ACC112 (cell line): ENCODE data around the gene FANCC.

Source experiments
- H2AFZ ChIP-seq: fragments of 200-600 bp; sonication (generic); one replicate; pipeline ENCODE4 v1.6.0; 2017; ENCODE audit warnings: antibody characterized with exemption, low read length; ENCODE audit not compliant: unreplicated experiment
- H3K27ac ChIP-seq: fragments of 200-600 bp; sonication (generic); 2 replicates; pipeline ENCODE4 v1.5.1; 2014; ENCODE audit warnings: low read depth, mild to moderate bottlenecking, antibody characterized with exemption, low read length, moderate library complexity
- H3K27me3 ChIP-seq: fragments of 200-600 bp; sonication (generic); 2 replicates; pipeline ENCODE4 v1.6.1; 2014; ENCODE audit warnings: mild to moderate bottlenecking, antibody characterized with exemption, low read length, moderate library complexity, mixed read lengths; ENCODE audit not compliant: insufficient read depth
- H3K36me3 ChIP-seq: fragments of 200-600 bp; sonication (generic); 2 replicates; pipeline ENCODE4 v1.6.1; 2016; ENCODE audit warnings: mild to moderate bottlenecking, antibody characterized with exemption, low read length, moderate library complexity, mixed read lengths; ENCODE audit not compliant: insufficient read depth
- H3K4me1 ChIP-seq: fragments of 200-600 bp; sonication (generic); one replicate; pipeline ENCODE4 v1.6.1; 2016; ENCODE audit warnings: low read length, mixed read lengths; ENCODE audit not compliant: insufficient read depth, unreplicated experiment, control insufficient read depth
- H3K4me3 ChIP-seq: fragments of 200-600 bp; sonication (generic); 2 replicates; pipeline ENCODE4 v1.5.1; 2014; ENCODE audit warnings: mild to moderate bottlenecking, low read depth, low read length
- H3K79me2 ChIP-seq: fragments of 200-600 bp; sonication (generic); one replicate; pipeline ENCODE4 v1.6.0; 2016; ENCODE audit warnings: low read length; ENCODE audit not compliant: control insufficient read depth, unreplicated experiment, insufficient read depth

FANCC gene

DNA sequence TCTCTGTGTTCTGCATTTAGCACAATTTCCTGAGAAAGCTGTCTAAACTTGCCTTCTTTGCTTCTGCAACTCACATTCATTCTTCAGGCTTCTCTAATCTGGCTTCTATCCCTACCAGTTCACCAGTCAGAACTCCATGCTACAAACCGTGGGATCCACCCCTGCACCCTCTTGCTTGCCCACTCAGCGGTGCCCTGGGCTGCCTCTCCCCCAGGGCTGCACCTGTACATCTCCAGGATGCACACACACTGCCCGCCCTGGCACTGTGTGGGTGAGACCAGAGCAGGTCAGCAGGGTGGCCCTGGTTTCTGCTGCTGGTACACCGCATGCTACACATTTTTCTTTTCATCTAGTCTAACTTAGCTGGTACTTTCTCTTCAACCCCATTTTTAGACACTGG lies 127.1 kb downstream of the FANCC start:
- Histone ChIP-seq H3K79me2 (no peaks in the 10 kb centered on the region), H3K4me1 (peaks cover 14% of the 10 kb centered on the region), H2AFZ (no peak overlapping the region), H3K27ac (no peak overlapping the region), H3K4me3 (no peak overlapping the region), H3K27me3 (no peaks in the 10 kb centered on the region), H3K36me3 (peaks cover 2% of the 10 kb centered on the region; the same call in 1 of the 2 replicates)

DNA sequence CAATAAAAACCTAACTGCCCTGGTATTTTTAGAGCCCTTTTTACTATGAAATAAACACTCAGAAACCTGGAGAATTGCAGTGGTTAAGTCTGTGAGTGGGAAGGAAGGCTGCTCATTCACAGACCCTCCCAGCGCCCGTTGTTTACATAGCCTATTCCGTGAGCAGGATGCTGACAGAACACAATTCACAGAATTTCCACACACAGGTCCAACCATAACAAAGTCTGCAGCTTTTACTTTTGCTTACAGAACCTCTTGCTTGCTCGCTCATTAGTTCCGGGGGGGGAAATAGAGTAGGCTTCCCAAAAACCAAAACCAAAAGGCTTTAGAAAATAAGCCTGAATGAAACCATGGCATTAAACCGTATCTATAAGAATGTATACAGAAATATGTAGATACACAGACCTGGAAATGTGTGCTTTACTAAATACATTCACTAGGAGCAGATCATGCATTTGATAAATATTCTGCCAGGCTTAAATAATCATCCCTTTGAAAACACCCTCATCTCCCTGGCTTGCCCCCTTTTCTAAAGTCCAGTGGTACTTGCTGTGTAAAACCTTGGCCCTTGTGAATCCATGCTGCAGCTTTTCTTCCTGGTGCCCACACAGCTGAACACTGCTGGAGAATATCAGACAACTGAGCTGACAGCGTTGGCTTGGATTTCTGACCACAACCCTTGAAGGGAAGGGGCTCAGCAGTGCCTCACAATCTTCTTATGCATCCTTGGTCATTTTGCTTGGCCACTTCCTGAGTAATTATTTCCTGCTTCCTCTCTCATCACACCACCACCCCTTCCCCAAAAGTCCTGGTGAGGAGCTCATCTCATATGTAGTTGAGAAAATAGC lies 128.0 kb downstream of the FANCC start:
- peaks cover 14% of the 10 kb centered on the region for H3K4me1 ChIP-seq
- peak overlapping the region; percentile 61 for H3K4me3 ChIP-seq
- peak overlapping the region; percentile 40 for H3K27ac ChIP-seq
- peaks cover 2% of the 10 kb centered on the region; the same call in 1 of the 2 replicates for H3K36me3 ChIP-seq
- H3K79me2 ChIP-seq: no peaks in the 10 kb centered on the region
- H2AFZ ChIP-seq: peak overlapping the region; percentile 42
- H3K27me3 ChIP-seq: no peaks in the 10 kb centered on the region

DNA sequence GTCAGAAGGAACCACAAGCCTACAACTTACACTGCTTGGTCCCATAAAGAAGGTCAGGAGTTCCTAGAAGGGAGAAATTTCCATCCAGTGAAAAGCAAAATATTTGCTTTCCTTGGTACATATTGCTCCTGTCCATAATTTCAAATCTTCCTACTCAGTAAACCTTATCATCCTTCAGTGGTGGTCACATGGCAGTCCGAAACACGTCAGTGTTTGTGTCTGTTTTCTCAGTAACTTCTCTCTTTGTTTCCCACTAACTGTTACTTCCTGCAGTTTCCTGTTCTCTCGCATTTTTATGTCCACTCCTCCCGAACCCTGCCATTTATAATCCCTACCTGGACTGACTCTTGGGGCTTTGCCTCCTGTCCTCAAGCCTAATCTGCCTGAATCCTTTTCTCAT lies 129.1 kb downstream of the FANCC start:
- peaks cover 14% of the 10 kb centered on the region for H3K4me1 ChIP-seq
- no peak overlapping the region for H3K4me3 ChIP-seq
- H3K36me3 ChIP-seq: peaks cover 2% of the 10 kb centered on the region; the same call in 1 of the 2 replicates
- no peaks in the 10 kb centered on the region for H3K79me2 ChIP-seq
- H3K27me3 ChIP-seq: no peaks in the 10 kb centered on the region
- H2AFZ ChIP-seq: no peak overlapping the region
- no peak overlapping the region for H3K27ac ChIP-seq

DNA sequence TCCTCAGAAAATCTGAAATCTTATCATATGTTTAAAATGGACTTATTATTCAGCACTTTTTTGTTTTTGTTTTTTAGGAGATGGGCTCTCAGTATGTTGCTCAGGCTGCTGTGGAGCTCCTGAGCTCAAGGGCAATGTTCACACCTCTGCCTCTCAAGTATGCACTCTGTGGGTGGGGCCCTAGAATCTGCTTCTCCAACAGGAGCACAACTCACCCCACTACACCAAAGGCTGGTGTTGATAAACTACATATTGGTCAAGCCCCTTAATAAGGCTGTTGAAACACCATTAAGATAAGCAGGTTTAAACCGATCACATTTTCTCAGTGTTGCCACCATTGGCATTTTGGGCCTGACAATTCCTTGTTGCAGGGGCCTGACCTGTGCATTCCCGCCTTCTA lies 131.6 kb downstream of the FANCC start:
- Histone ChIP-seq H3K36me3 (no peaks in the 10 kb centered on the region), H3K27ac (no peak overlapping the region), H3K4me3 (no peak overlapping the region), H3K79me2 (no peaks in the 10 kb centered on the region), H2AFZ (no peak overlapping the region), H3K27me3 (no peaks in the 10 kb centered on the region), H3K4me1 (peaks cover 14% of the 10 kb centered on the region)

GRCh38 chr9:95182854-95183563 lies 134.5 kb downstream of the FANCC start:
- Histone ChIP-seq H3K79me2 (no peaks in the 10 kb centered on the region), H3K4me1 (no peaks in the 10 kb centered on the region)

GRCh38 chr9:95181835-95182234 lies 135.7 kb downstream of the FANCC start:
- H3K4me3 ChIP-seq: no peak overlapping the region
- H3K27ac ChIP-seq: no peak overlapping the region
- H3K4me1 ChIP-seq: no peaks in the 10 kb centered on the region
- H3K27me3 ChIP-seq: no peaks in the 10 kb centered on the region
- no peak overlapping the region for H2AFZ ChIP-seq
- no peaks in the 10 kb centered on the region for H3K36me3 ChIP-seq
- no peaks in the 10 kb centered on the region for H3K79me2 ChIP-seq

More at GRCh38 chr9:95182854-95183563, 134.5 kb downstream of the FANCC start:
- Histone ChIP-seq H3K36me3 (no peaks in the 10 kb centered on the region), H3K27ac (no peak overlapping the region), H2AFZ (no peak overlapping the region), H3K4me3 (no peak overlapping the region), H3K27me3 (no peaks in the 10 kb centered on the region)

- Histone ChIP-seq H3K4me1 (no peaks in the 10 kb centered on the region), H3K36me3 (no peaks in the 10 kb centered on the region), H3K27ac (no peak overlapping the region), H2AFZ (no peak overlapping the region), H3K79me2 (no peaks in the 10 kb centered on the region), H3K4me3 (no peak overlapping the region), H3K27me3 (no peaks in the 10 kb centered on the region)
These were observed 136.2 kb downstream of the FANCC start for GRCh38 chr9:95181226-95181818.

GRCh38 chr9:95177617-95178016 lies 139.9 kb downstream of the FANCC start:
- Histone ChIP-seq H3K4me3 (no peak overlapping the region), H3K36me3 (no peaks in the 10 kb centered on the region)

GRCh38 chr9:95176755-95177319 lies 140.7 kb downstream of the FANCC start:
- H2AFZ ChIP-seq: no peak overlapping the region
- H3K4me3 ChIP-seq: no peak overlapping the region
- no peaks in the 10 kb centered on the region for H3K79me2 ChIP-seq
- H3K27me3 ChIP-seq: no peaks in the 10 kb centered on the region
- no peaks in the 10 kb centered on the region for H3K4me1 ChIP-seq
- no peak overlapping the region for H3K27ac ChIP-seq
- H3K36me3 ChIP-seq: no peaks in the 10 kb centered on the region

More at GRCh38 chr9:95177617-95178016, 139.9 kb downstream of the FANCC start:
- Histone ChIP-seq H2AFZ (no peak overlapping the region), H3K27me3 (no peaks in the 10 kb centered on the region), H3K4me1 (no peaks in the 10 kb centered on the region), H3K27ac (no peak overlapping the region), H3K79me2 (no peaks in the 10 kb centered on the region)

- Histone ChIP-seq H2AFZ (no peak overlapping the region), H3K4me3 (no peak overlapping the region), H3K27me3 (no peaks in the 10 kb centered on the region), H3K4me1 (peaks cover 6% of the 10 kb centered on the region), H3K27ac (no peak overlapping the region), H3K79me2 (no peaks in the 10 kb centered on the region), H3K36me3 (no peaks in the 10 kb centered on the region)
These were observed 142.0 kb downstream of the FANCC start for GRCh38 chr9:95175523-95175922.
